HG03469 (cell line): ENCODE data around the gene SFMBT2.

Source experiments
- ATAC-seq: cut with Tn5 transposase; IDR thresholded peaks from one replicate; pipeline ENCODE4 v1.9.1; 2021; ENCODE audit warnings: mild to moderate bottlenecking, moderate library complexity, moderate number of reproducible peaks; ENCODE audit not compliant: unreplicated experiment

SFMBT2 gene

GRCh38 chr10:7157091-7157490 lies 253.7 kb downstream of the SFMBT2 start:
- ATAC-seq, result no peak

GRCh38 chr10:7153750-7154149 lies 257.1 kb downstream of the SFMBT2 start:
- ATAC-seq, result no peak

GRCh38 chr10:7152982-7153381 lies 257.9 kb downstream of the SFMBT2 start:
- ATAC-seq, result no peak

- no peak for ATAC-seq
These were observed 258.5 kb downstream of the SFMBT2 start for GRCh38 chr10:7152341-7152740.

GRCh38 chr10:7151538-7151937 lies 259.3 kb downstream of the SFMBT2 start:
- no peak for ATAC-seq

GRCh38 chr10:7150349-7150748 lies 260.5 kb downstream of the SFMBT2 start:
- ATAC-seq, result no peak

GRCh38 chr10:7146189-7146588 lies 264.6 kb downstream of the SFMBT2 start:
- ATAC-seq, result no peak

- ATAC-seq, result no peak
These were observed 274.8 kb downstream of the SFMBT2 start for GRCh38 chr10:7136016-7136415.

- no peak for ATAC-seq
These were observed 275.6 kb downstream of the SFMBT2 start for GRCh38 chr10:7135188-7135587.

- no peak for ATAC-seq
These were observed 276.4 kb downstream of the SFMBT2 start for GRCh38 chr10:7134448-7134847.

- no peak for ATAC-seq
These were observed 276.9 kb downstream of the SFMBT2 start for GRCh38 chr10:7133958-7134357.

GRCh38 chr10:7133278-7133677 lies 277.6 kb downstream of the SFMBT2 start:
- ATAC-seq, result no peak

- no peak for ATAC-seq
These were observed 280.5 kb downstream of the SFMBT2 start for GRCh38 chr10:7130191-7130911.

GRCh38 chr10:7123774-7124173 lies 287.1 kb downstream of the SFMBT2 start:
- no peak for ATAC-seq

GRCh38 chr10:7122561-7122960 lies 288.3 kb downstream of the SFMBT2 start:
- ATAC-seq, result no peak

GRCh38 chr10:7121154-7121797 lies 289.6 kb downstream of the SFMBT2 start:
- ATAC-seq, result no peak

- no peak for ATAC-seq
These were observed 291.4 kb downstream of the SFMBT2 start for GRCh38 chr10:7119325-7120015.

- ATAC-seq, result no peak
These were observed 292.8 kb downstream of the SFMBT2 start for GRCh38 chr10:7117806-7118674.

- ATAC-seq, result no peak
These were observed 293.5 kb downstream of the SFMBT2 start for GRCh38 chr10:7117177-7117799.

GRCh38 chr10:7111561-7111960 lies 299.3 kb downstream of the SFMBT2 start:
- ATAC-seq, result no peak

- ATAC-seq, result no peak
These were observed 299.7 kb downstream of the SFMBT2 start for GRCh38 chr10:7111089-7111488.
